Activated T-helper 2 cell treated with anti-CD3 and anti-CD28 coated beads, Interferon-gamma antibody, Interleukin-2, Interleukin-4, amounts not matched to agents 10 μg/mL and 5 μg/mL and 100 μg/mL, durations not matched to agents 14 hours and 24 hours and 36 hours (primary cell): ENCODE results near the gene FAM240B. TPM values are rescaled to one million over a fixed set of nuclear protein-coding genes. Genes with fewer than 3 reads are reported as not detected.

Experiments used
- DNase-seq: peaks from one replicate; pipeline ENCODE4 v3.0.0; 2021; ENCODE audit warnings: low spot score
- H3K27ac Mint-ChIP-seq: one replicate; pipeline ENCODE4 v1.8.0; 2021; ENCODE audit warnings: mixed read lengths
- H3K27me3 Mint-ChIP-seq: one replicate; pipeline ENCODE4 v1.8.0; 2021; ENCODE audit warnings: low read depth, mixed read lengths
- H3K36me3 Mint-ChIP-seq: one replicate; pipeline ENCODE4 v1.8.0; 2021; ENCODE audit warnings: low read depth, mixed read lengths
- H3K4me1 Mint-ChIP-seq: one replicate; pipeline ENCODE4 v1.8.0; 2021; ENCODE audit warnings: low read depth, mixed read lengths
- H3K4me3 Mint-ChIP-seq: one replicate; pipeline ENCODE4 v1.8.0; 2021; ENCODE audit warnings: low read depth, mild to moderate bottlenecking, moderate library complexity, mixed read lengths
- H3K9me3 Mint-ChIP-seq: one replicate; pipeline ENCODE4 v1.8.0; 2021; ENCODE audit warnings: mixed read lengths
- intact Hi-C: fragments of 100-400 bp; cut with micrococcal nuclease; formaldehyde crosslinking; loops from one replicate; pipeline ENCODE4 v1.15.1; 2023
- total RNA-seq: library from RNA; stranded (reverse); gene quantifications from 2 replicates; pipeline ENCODE4 v1.2.3, GENCODE V29; 2022

FAM240B gene
- total RNA-seq, 1 donor from 2014 or later, result not detected

DNA sequence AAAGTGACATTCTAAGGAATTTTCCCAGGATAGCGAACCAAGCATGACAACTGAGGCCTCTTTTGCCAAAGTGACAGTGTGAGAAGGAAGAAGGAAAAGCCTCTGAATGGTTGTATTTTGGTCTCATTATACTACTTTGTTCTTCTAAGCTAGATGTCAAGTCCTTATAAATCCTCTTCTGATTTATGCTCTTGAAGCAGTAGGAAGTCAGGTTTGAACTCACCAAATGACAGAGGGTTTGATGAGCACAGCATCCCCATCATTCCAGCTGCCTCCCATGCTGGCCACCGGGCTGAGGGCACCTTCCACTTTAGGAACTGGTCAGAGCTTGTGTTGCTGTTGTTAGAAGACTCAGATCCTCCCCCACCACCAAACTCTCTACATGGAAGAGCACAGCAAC, 44.1 kb downstream of the FAM240B start:
- DNase-seq, result no peak
- Mint-ChIP-seq H3K27ac (no peak overlapping the region), H3K27me3 (peaks cover 5% of the 10 kb centered on the region), H3K4me3 (no peak overlapping the region), H3K36me3 (no peaks in the 10 kb centered on the region), H3K4me1 (peaks cover 4% of the 10 kb centered on the region), H3K9me3 (no peaks in the 10 kb centered on the region)
- intact Hi-C loops, result no loop called here

DNA sequence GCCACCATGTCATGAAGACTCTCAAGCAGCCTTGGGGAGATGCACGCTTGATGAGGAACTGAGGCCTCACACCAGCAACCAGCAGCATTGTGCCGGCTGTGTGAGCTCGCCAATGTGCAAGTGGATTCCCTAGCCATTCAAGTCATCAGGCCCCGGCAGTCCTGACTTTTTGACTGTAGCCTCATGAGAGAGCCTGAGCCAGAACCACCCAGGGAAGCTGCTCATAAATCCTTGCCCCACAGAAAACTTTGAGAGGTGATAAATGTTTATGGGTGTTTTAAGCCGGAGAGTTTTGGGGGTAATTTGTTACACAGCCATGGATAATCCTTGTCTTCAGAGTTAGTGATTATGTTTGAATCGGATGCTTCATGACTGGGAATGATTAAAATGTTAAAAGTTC, 44.7 kb downstream of the FAM240B start:
- no peak for DNase-seq
- Mint-ChIP-seq H3K4me1 (peaks cover 4% of the 10 kb centered on the region), H3K9me3 (no peaks in the 10 kb centered on the region), H3K27ac (no peak overlapping the region), H3K27me3 (peaks cover 5% of the 10 kb centered on the region), H3K4me3 (no peak overlapping the region), H3K36me3 (no peaks in the 10 kb centered on the region)
- intact Hi-C loops, result no loop called here

DNA sequence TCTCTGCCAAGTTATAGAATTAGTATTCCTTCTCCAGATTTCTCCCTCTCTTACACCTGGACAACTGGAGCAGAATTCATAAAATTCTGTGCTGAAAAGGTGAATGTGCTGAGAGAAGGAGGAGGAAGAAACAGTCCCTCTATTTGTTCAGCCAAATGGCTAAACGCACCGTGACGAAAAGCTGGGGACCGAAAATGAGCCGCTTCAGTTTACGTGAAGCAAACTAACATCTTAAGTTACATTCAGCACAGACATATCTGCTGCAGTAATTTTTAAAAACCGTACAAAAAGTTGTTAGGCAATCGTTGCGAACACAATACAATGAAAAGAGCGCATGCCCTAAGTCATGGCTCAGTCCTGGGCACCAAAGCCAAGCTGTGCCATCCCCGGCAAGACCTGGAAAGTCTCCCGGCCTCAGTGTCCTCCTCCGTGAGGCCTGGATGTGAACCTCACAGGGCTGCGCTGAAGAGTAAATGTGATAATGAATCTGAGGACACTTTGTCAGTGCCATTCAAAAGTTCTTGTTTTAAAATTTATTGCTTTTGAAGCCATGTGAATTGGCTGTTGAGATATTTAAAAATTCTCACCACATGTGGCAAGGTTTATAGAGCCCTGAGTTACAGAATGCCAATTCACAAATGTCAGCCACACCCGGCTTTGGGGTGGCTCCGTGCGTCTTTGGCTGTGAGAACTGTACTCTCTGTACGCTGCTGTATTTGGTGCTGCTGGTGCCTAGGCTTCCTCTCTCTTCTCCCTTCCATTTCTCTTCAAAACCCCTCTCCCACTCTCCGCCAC, 46.3 kb downstream of the FAM240B start:
- Mint-ChIP-seq H3K9me3 (no peaks in the 10 kb centered on the region), H3K27me3 (peaks cover 5% of the 10 kb centered on the region), H3K4me1 (peaks cover 4% of the 10 kb centered on the region), H3K27ac (no peak overlapping the region), H3K4me3 (no peak overlapping the region), H3K36me3 (no peaks in the 10 kb centered on the region)
- intact Hi-C loops, result no loop called here
- DNase-seq, result no peak

DNA sequence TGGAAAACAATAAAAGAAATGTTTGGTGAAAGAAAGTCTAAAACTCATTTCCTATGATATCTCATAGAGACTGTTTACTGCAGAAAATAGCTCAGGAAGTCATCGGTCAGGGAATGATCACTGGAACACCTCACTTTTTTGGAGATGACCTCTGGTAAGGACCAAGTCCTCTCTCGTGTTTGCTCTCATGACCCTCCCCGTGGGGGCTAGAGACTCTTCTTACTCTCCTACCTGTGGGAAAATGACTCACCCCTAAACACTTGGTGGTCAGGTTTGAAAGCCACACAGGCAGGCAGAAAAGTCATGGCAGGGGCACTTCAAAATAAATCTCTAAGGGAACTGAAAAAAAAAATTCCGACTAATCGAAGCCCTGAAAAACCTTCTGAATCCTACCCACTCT, 48.2 kb downstream of the FAM240B start:
- no peak overlapping the region for H3K27ac Mint-ChIP-seq
- DNase-seq, result no peak
- intact Hi-C loops, result no loop called here
- no peak overlapping the region for H3K4me3 Mint-ChIP-seq
- peaks cover 4% of the 10 kb centered on the region for H3K4me1 Mint-ChIP-seq
- peaks cover 2% of the 10 kb centered on the region for H3K27me3 Mint-ChIP-seq
- H3K36me3 Mint-ChIP-seq, result no peaks in the 10 kb centered on the region
- H3K9me3 Mint-ChIP-seq, result no peaks in the 10 kb centered on the region

- no peak for DNase-seq
- H3K9me3 Mint-ChIP-seq, result no peaks in the 10 kb centered on the region
- no peak overlapping the region for H3K4me3 Mint-ChIP-seq
- no peak overlapping the region for H3K27ac Mint-ChIP-seq
- H3K27me3 Mint-ChIP-seq, result peaks cover 2% of the 10 kb centered on the region
- intact Hi-C loops, result no loop called here
- H3K4me1 Mint-ChIP-seq, result peaks cover 4% of the 10 kb centered on the region
- no peaks in the 10 kb centered on the region for H3K36me3 Mint-ChIP-seq
Observed at GRCh38 chr9:38671372-38671731, 48.6 kb downstream of the FAM240B start.

DNA sequence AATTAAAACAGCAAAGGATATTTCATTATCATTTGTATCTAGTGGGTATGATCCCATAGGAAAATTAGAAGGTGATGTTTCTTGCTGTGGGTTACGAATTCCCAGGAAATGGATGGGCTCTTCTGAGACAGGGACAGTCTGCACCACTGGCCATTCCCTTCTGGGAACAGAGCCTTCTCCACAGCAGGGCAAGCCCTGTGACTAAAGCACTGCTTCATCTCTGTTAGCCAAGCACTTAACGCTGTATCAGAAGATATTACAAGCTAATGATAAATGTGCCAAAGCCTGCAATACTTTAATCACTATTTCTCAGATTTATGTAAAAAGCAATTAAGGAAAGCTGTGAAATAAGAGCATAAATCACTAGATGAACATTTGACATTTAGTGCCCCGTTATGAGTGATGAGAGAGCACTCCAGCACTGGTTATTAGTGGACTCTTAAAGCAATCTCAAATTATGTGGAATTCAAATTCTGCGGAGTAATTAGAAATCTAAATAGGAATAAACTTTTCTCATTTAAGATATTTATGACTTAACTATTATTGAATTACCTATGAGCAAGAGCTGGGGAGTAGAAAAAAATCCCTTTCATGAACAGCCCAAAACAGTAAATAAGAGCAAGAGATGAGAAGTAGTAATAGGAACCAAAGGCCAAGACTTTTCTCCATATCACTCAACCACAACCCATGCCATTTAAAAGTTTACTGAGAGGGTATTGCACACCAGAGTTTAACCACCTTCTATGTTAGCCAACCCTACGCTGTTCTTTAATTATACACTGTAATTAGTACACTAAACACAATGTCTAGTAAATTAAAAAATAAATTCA, 49.2 kb downstream of the FAM240B start:
- H3K4me3 Mint-ChIP-seq, result no peak overlapping the region
- no peak overlapping the region for H3K27ac Mint-ChIP-seq
- no peaks in the 10 kb centered on the region for H3K9me3 Mint-ChIP-seq
- H3K4me1 Mint-ChIP-seq, result peaks cover 4% of the 10 kb centered on the region
- intact Hi-C loops, result no loop called here
- no peak for DNase-seq
- H3K27me3 Mint-ChIP-seq, result peaks cover 2% of the 10 kb centered on the region
- H3K36me3 Mint-ChIP-seq, result no peaks in the 10 kb centered on the region

- H3K4me1 Mint-ChIP-seq, result peaks cover 4% of the 10 kb centered on the region
- H3K27ac Mint-ChIP-seq, result no peak overlapping the region
- H3K9me3 Mint-ChIP-seq, result no peaks in the 10 kb centered on the region
- no peak for DNase-seq
- no peak overlapping the region for H3K4me3 Mint-ChIP-seq
- no peaks in the 10 kb centered on the region for H3K36me3 Mint-ChIP-seq
- H3K27me3 Mint-ChIP-seq, result peaks cover 4% of the 10 kb centered on the region
- intact Hi-C loops, result no loop called here
Observed at GRCh38 chr9:38668791-38669466, 51.0 kb downstream of the FAM240B start.

- Mint-ChIP-seq H3K27me3 (peaks cover 10% of the 10 kb centered on the region), H3K9me3 (no peaks in the 10 kb centered on the region), H3K27ac (no peak overlapping the region), H3K36me3 (no peaks in the 10 kb centered on the region), H3K4me1 (no peaks in the 10 kb centered on the region), H3K4me3 (no peak overlapping the region)
- DNase-seq, result no peak
- intact Hi-C loops, result no loop called here
Observed at GRCh38 chr9:38662763-38663593, 57.0 kb downstream of the FAM240B start.

DNA sequence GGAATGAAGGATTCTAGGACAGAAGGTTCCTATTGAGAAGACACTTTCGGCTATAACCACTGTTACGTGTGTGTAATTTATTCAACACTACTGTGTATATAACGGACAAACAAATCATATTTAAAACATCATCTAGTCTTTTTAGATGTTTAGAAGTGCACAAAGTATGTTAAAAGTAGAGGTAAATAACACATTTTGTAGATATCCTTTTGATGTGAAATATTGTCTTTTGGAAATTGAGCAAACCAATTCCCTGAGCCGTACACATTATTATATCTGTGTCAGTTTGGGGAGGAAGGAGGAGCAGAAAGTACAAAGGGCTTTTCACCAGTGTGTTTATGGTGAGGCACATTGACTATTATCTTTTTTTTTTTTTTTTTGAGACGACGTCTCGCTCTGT, 60.4 kb downstream of the FAM240B start:
- Mint-ChIP-seq H3K4me1 (no peaks in the 10 kb centered on the region), H3K4me3 (no peak overlapping the region), H3K9me3 (no peaks in the 10 kb centered on the region), H3K27me3 (peaks cover 11% of the 10 kb centered on the region), H3K36me3 (no peaks in the 10 kb centered on the region), H3K27ac (no peak overlapping the region)
- intact Hi-C loops, result no loop called here
- no peak for DNase-seq

DNA sequence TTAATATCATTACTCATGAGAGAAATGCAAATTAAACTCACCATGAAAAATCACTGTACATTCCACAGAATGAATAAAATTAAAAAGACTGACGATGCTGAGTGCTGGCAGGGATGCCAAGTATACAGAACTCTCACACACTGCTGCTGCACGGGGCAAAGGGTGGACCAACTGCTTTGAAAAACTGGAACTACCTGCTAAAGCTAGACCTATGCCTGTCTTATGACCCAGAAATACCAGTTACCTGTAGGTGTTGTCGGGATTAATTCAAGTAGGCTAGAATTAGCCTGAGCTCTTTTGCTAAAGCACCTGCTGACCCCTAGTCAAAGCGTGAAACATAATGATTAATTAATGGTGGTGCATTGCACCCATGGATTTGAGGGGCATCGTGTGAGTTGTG, 63.0 kb downstream of the FAM240B start:
- peaks cover 9% of the 10 kb centered on the region for H3K27me3 Mint-ChIP-seq
- intact Hi-C loops, result no loop called here
- H3K27ac Mint-ChIP-seq, result no peak overlapping the region
- no peak for DNase-seq
- H3K4me3 Mint-ChIP-seq, result no peak overlapping the region
- no peaks in the 10 kb centered on the region for H3K36me3 Mint-ChIP-seq
- no peaks in the 10 kb centered on the region for H3K9me3 Mint-ChIP-seq
- no peaks in the 10 kb centered on the region for H3K4me1 Mint-ChIP-seq

DNA sequence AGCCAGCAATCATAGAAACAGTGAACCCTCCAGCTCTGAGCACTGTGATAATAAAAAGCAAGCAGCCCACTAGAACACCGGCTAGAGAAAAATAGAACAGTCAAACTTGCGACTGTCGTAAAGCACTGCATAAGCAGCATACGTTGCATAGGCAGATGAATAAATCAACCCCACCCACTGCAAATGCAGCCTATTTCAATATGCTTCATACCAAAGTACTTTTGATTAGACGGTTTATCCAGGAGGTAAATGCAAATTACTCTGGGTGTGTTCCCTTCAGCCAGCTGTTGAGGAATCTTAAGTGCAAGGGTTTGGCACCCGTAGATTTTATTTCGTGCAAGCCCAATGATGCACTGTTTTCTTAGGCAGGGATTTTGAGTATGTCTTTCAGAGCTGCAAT, 67.4 kb downstream of the FAM240B start:
- Mint-ChIP-seq H3K4me1 (no peaks in the 10 kb centered on the region), H3K27ac (no peak overlapping the region), H3K36me3 (no peaks in the 10 kb centered on the region), H3K27me3 (peaks cover 12% of the 10 kb centered on the region), H3K4me3 (no peak overlapping the region), H3K9me3 (no peaks in the 10 kb centered on the region)
- intact Hi-C loops, result no loop called here
- no peak for DNase-seq

GRCh38 chr9:38652044-38652443, 67.9 kb downstream of the FAM240B start:
- intact Hi-C loops, result no loop called here
- DNase-seq, result no peak
- Mint-ChIP-seq H3K9me3 (no peaks in the 10 kb centered on the region), H3K27ac (no peak overlapping the region), H3K27me3 (peaks cover 9% of the 10 kb centered on the region), H3K4me3 (no peak overlapping the region), H3K4me1 (no peaks in the 10 kb centered on the region), H3K36me3 (no peaks in the 10 kb centered on the region)
